ENCODE results near the gene CTDP1. TPM values are rescaled to one million over a fixed set of nuclear protein-coding genes. Genes with fewer than 3 reads are reported as not detected.
"Not testable (repeated sequence)": the region's sequence is repeated elsewhere in the genome, so short reads cannot be mapped to it uniquely, and the experiment has no call there.

The CTDP1 gene
- total RNA-seq, 4 donors from 2014 or later, result 20.7 to 36.2 (median 25.8) TPM

- peak in 1 of 3 donors; percentile 23 for DNase-seq
- Histone ChIP-seq H3K36me3 (peaks cover 0 to 92% (median 0%) of the 10 kb centered on the region in 3 donors), H3K4me3 (no peak overlapping the region), H3K27me3 (no peaks in the 10 kb centered on the region), H3K4me1 (no peaks in the 10 kb centered on the region), H3K9me3 (peaks cover 0 to 16% (median 2%) of the 10 kb centered on the region in 4 donors), H3K27ac (no peak overlapping the region)
- no peak for TF ChIP-seq POLR2A (IDR thresholded peaks at IDR 0.05)
- no peak for TF ChIP-seq CTCF (IDR thresholded peaks at IDR 0.05)
Measured at GRCh38 chr18:79736846-79737245, 57.2 kb downstream of the CTDP1 start.

- DNase-seq, result peak in 1 of 3 donors; percentile 32
- peaks cover 0 to 12% (median 0%) of the 10 kb centered on the region in 4 donors for H3K9me3 ChIP-seq
- H3K4me3 ChIP-seq, result no peak overlapping the region
- no peaks in the 10 kb centered on the region for H3K27me3 ChIP-seq
- no peak for TF ChIP-seq POLR2A (IDR thresholded peaks at IDR 0.05)
- TF ChIP-seq CTCF (IDR thresholded peaks at IDR 0.05), result no peak
- H3K27ac ChIP-seq, result no peak overlapping the region
- peaks cover 0 to 91% (median 0%) of the 10 kb centered on the region in 3 donors for H3K36me3 ChIP-seq
- no peaks in the 10 kb centered on the region for H3K4me1 ChIP-seq
Measured at GRCh38 chr18:79737426-79737825, 57.8 kb downstream of the CTDP1 start.

- TF ChIP-seq POLR2A (IDR thresholded peaks at IDR 0.05) (no peak), CTCF (IDR thresholded peaks at IDR 0.05) (no peak)
- H3K27me3 ChIP-seq, result no peaks in the 10 kb centered on the region
- no peak overlapping the region for H3K4me3 ChIP-seq
Measured at GRCh38 chr18:79738041-79738461, 58.4 kb downstream of the CTDP1 start.

GRCh38 chr18:79738581-79739439 is 59.2 kb downstream of the CTDP1 start:
- TF ChIP-seq POLR2A (IDR thresholded peaks at IDR 0.05), result no peak
- no peak for TF ChIP-seq CTCF (IDR thresholded peaks at IDR 0.05)
- no peaks in the 10 kb centered on the region for H3K27me3 ChIP-seq
- no peak overlapping the region for H3K4me3 ChIP-seq
- no peaks in the 10 kb centered on the region for H3K4me1 ChIP-seq
- H3K9me3 ChIP-seq, result no peaks in the 10 kb centered on the region
- peaks cover 0 to 89% (median 0%) of the 10 kb centered on the region in 3 donors for H3K36me3 ChIP-seq
- no peak for DNase-seq
- H3K27ac ChIP-seq, result no peak overlapping the region

More at GRCh38 chr18:79738041-79738461, 58.4 kb downstream of the CTDP1 start:
- Histone ChIP-seq H3K36me3 (peaks cover 0 to 90% (median 0%) of the 10 kb centered on the region in 3 donors), H3K9me3 (peaks cover 0 to 6% (median 0%) of the 10 kb centered on the region in 4 donors), H3K27ac (no peak overlapping the region), H3K4me1 (no peaks in the 10 kb centered on the region)
- DNase-seq, result peak in 1 of 3 donors; percentile 34

- H3K4me1 ChIP-seq, result no peaks in the 10 kb centered on the region
- H3K27ac ChIP-seq, result no peak overlapping the region
- H3K36me3 ChIP-seq, result peaks cover 0 to 84% (median 0%) of the 10 kb centered on the region in 3 donors
- no peak for TF ChIP-seq CTCF (IDR thresholded peaks at IDR 0.05)
- DNase-seq, result peak in 1 of 3 donors; percentile 18
- no peaks in the 10 kb centered on the region for H3K9me3 ChIP-seq
- H3K4me3 ChIP-seq, result no peak overlapping the region
- H3K27me3 ChIP-seq, result no peaks in the 10 kb centered on the region
Measured at GRCh38 chr18:79739440-79739778, 59.8 kb downstream of the CTDP1 start.

- not testable (repeated sequence) for H3K4me3 ChIP-seq, DNase-seq, H3K27me3 ChIP-seq, H3K9me3 ChIP-seq, H3K4me1 ChIP-seq, H3K27ac ChIP-seq
- peaks cover 0 to 78% (median 0%) of the 10 kb centered on the region in 3 donors for H3K36me3 ChIP-seq
Measured at GRCh38 chr18:79740047-79740446, 60.4 kb downstream of the CTDP1 start.
